ENCODE results near the gene SLC39A5.
A peak's percentile ranks its signal among the peaks of the same experiment; 100 is the strongest.
"Not testable (repeated sequence)": the region's sequence is repeated elsewhere in the genome, so short reads cannot be mapped to it uniquely, and the experiment has no call there.

SLC39A5 gene, protein sequence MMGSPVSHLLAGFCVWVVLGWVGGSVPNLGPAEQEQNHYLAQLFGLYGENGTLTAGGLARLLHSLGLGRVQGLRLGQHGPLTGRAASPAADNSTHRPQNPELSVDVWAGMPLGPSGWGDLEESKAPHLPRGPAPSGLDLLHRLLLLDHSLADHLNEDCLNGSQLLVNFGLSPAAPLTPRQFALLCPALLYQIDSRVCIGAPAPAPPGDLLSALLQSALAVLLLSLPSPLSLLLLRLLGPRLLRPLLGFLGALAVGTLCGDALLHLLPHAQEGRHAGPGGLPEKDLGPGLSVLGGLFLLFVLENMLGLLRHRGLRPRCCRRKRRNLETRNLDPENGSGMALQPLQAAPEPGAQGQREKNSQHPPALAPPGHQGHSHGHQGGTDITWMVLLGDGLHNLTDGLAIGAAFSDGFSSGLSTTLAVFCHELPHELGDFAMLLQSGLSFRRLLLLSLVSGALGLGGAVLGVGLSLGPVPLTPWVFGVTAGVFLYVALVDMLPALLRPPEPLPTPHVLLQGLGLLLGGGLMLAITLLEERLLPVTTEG

DNA sequence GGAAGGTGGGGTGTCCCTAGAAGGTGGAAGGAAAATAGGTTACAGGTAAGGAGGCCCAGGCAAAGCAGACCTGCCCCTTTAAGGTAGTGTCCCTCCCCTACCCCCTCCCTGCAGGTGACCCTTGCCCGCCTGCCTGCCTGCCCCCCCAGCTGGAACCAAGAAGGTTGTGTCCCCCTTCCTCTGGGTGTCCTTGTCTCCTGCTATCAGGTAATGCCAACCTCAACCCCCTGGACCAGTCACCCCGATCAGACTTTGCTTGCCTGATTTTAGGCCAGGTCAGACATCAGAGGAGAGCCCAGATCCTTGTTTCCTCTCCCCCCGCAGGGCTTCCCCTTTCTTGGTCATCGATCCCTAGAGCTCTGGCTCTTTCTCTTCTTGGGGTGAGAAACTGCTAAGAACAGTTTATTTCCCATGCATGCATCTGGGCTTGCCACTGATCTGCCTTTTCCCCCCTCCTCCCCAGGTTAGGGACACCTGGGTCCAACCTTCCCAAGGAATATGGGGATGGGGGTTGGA, at the start of gene SLC39A5:
Gene SLC39A5, plus strand, starts transcription at position 136 of the 516 bp plus-strand sequence. CDS start 1,224 bp downstream, outside the sequence.
- DNase-seq (ENCODE audit: low read depth in 2 of 2), result no peak

DNA sequence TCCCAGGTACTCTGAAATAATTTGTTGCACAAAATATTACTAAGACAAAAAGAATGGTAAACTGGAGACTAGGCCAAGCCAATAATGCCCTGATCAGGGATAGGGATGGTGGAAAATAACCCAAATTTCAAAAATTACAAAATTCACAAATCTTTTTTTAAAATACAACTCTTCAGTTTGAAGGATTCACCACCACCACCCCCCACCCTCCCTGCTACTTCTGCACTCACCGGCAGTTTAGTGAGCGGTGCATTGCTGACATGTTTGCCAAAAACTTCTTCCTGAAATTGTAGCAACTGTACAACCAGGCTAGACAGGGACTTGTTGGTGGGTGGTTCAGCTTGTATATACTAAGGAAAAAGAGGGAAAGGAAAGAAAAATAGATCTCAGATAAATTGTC, 42.9 kb upstream of the SLC39A5 start:
- no peak for DNase-seq (ENCODE audit: low read depth in 2 of 2)

DNA sequence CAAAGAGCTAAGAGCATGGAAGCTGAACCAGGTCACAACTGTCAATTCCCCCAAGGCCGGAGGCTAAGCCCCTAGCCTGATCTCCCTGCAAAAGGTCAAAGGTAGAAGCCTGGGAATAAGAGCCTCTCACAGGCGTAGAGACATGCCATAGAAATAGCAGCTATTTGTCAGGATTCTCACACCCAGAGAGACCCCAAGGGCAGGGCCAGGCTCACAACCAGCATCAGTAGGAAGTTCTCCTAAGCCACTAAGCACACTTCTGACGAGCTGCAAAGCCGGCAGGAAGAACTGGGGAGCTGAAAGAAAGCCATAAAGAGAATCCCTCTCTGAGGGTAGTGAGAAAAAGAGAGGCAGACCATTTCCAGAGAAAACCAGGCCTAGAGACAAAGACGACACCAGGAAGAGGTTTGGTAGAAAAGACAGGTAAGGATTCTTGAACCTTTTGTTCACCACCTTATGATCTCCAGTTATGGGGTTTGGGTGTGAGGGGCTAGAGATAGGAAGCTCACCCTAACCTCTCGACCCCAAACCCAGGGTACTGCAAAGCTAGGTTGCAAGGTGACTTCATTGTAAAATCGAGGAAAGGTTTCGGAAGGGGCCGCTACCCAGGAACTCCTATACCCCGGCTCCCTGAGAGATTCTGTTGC, 41.6 kb upstream of the SLC39A5 start:
- no peak for DNase-seq (ENCODE audit: low read depth in 2 of 2)

DNA sequence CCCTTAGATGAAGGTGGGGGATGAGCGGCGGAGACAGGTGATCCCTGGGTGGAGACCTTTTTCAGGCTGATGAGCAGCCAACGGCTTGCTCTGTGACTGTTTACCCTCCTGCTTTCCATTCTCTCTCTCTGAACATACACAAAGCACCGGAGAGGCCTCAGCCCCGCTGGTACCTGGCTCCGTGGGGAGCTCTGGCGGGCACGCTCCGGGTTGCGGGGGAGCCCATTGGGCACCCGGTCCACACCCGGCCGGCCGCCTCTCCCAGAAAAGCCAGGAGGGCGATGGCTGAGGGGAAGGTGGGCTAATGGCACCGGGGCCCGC, 41.1 kb upstream of the SLC39A5 start:
- DNase-seq (ENCODE audit: low read depth in 2 of 2), result no peak

DNA sequence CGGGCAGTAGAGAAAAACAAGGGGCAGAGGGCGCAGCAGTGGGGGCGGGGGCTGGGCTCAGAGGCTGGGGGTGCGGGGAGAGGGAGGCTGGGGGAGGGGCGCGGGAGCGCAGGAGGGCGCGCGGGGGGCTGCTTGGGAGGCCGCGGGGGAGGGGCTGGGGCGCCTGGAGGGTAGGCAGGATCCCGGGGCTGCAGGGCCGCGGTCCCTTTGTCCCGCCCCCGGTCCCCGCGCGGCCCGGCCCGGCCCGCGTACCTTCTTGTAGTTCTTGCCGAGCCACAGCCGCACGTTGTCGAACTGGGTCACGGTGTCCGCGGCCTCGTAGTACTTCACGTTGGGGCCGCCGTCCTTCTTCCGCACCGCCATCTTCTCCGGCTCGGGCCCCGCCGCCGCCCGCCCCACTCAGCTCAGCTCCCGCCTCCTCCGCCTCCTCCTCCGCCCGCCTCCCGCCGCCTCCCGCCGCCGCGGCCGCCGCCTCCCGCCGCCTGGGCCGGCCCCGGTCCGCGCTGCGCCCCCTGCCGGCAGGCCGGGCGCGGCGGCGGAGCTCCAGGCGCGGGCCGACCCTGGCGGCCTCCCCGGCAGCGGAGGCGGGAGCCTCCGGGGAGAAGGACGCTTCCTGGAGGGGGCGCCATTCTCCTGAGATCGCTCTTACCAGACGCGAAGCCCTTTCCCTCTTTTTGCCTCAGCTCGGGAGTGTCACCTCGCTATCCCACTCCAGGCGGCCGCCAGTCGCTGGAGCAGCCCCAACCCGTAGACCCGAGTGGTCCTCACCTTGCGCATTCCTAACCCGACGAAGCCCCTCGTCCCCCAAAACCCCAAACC, 40.5 kb upstream of the SLC39A5 start, which contains the start of gene SMARCC2:
Gene SMARCC2, minus strand, starts transcription at position 385 of the 819 bp plus-strand sequence. Its CDS starts 22 bp downstream, at position 363.
- peak; percentile 78 to 80 for DNase-seq (ENCODE audit: low read depth in 2 of 2)

DNA sequence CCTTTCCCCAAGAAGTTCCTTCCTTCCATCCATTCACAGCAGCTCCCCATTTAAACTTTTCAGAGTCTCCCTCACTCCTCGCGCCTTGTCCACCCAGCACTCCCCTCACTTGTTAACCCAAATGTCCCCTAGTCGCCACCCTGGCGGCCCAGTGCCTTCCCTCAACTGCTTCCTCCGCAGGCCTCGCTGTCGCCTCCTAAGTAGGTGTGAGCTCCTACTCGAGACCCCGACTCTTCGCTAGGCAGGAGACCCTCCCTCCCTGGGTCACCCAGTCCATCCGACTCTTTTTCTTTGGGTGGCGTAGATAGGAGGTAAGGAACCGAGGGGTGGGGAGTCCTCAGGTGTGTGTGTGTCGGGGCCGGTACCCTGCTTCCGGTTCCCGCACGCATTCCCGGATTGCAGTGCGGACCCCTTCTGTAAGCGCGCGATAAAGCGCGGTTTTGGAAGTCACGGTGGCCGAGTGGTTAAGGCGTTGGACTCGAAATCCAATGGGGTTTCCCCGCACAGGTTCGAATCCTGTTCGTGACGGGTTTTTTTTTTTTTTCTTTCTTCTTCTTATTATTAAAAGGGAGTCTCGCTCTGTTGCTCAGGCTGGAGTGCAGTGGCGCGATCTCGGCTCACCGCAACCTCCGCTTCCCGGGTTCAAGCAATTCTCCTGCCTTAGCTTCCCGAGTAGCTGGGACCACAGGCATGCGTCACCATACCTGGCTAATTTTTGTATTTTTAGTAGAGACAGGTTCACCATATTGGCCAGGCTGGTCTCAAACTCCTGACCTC, 39.7 kb upstream of the SLC39A5 start:
- peak; percentile 87 for DNase-seq (ENCODE audit: low read depth in 2 of 2)

DNA sequence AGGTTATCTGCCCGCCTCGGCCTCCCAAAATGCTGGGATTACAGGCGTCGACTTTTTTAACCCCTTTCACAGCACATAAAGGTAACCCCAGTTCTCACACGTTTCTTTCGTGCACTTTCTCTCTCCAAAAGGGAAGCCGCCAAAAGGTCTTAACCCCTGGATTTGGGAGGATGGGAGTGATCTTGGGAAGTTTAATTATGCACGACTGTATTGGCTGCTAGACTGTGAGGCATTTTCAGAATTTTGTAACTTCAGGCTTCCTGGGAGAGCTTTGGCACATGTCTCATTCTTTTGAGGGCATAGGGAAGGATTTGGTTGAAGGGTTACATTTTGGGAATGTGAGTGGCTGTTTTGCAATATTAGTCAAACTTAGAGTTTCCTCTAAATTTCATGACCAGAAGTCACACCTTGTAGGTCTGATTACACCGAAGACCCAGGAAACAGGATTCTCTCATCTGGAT, 39.1 kb upstream of the SLC39A5 start:
- no peak for DNase-seq (ENCODE audit: low read depth in 2 of 2)

DNA sequence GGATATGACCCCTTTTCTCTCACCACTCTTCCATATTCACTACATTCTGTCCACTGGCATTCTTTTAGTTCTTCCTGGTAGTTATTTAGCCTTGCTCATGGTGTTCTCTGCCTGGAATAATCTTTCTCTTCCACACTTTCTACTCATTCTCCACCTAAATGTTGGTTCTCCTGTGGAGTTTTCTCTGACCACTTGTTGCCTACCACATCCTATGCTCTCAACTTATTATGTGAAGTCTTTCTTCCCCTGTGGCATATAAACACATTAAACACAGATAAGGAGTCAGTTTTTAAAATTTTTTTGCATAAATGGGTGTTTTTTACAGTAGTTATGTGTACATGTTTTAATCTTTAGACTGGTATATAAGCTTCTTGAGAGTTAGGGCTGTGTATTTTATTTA, 37.3 kb upstream of the SLC39A5 start:
- no peak for DNase-seq (ENCODE audit: low read depth in 2 of 2)

DNA sequence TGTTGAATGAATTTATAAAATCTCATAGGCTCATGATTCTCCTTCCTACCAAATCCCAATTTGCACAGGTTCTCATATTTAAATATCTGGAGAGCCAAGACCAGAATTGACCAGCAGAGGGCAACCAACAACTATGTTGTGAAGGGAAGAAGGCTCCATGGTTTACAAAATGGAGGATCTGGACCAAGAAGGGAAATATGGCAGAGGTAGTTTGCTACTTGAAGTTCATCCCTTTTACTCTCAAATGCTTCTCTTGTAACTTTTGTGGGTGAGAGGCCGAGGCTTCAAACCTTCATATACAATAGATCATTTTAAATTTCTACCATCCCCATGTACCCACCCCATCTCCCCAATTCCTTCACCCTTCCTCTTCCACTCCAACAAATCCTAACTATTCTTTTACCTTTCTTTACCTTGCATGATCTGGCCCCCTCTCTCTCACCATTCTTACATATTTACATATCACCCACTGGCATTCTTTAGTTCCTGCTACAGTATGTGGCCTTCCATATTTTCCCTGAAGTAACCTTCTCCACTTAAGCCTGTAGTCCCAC, 36.7 kb upstream of the SLC39A5 start:
- DNase-seq (ENCODE audit: low read depth in 2 of 2), result peak; percentile 62 to 74

DNA sequence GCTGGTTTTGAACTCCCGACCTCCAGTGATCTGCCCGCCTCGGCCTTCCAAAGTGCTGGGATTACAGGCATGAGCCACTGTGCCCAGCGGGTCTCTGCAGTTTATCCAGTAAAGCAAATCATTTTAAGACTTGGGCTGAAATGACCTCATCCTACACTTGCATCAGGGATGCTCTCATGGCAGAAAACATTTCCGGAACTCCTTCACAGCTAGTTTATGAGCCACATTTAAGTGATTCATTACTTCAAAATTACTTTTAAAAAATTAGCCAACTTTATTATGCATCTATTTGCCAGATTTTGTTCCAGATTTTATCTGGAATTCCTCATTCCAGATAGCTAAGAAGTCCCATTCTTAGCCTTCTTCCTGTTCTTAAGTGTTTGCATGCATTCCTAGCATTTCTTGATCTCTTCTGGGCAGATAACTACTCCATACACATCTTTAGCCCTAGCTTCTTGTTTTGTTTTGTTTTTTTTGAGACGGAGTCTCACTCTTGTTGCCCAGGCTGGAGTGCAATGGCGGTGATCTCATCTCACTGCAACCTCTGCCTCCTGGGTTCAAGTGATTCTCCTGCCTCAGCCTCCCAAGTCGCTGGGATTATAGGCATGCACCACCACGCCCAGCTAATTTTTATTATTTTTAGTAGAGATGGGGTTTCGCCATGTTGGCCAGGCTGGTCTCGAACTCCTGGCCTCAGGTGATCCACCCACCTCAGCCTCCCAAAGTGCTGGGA, 32.9 kb upstream of the SLC39A5 start:
- DNase-seq (ENCODE audit: low read depth in 2 of 2), result not testable (repeated sequence)

DNA sequence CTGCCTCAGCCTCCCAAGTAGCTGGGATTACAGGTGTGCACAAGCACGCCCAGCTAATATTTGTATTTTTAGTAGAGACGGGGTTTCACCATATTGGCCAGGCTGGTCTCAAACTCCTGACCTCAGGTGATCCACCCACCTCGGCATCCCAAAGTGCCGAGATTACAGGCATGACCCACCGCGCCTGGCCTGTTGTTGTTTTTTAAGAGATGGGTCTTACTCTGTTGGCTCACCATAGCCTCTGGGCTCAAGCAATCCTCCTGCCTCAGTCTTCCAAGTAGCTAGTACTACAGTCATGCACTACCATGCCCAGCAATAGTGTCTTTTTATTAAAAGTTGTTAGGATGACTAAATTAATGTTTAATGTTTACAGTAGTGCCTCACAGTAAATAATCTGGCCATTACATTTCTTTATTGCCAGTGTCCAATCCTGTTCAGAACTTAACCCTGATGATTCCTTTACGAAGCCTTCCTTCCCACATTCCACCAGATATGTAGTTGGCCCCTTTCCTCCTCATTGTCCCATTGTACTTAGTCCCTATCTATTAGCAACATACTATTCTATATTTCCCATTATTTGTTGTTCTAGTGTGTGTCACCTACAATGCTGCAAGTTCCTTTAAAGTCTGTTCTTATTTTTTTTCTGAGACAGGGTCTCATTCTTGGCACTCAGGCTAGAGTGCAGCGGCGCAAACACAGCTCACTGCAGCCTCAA, 31.8 kb upstream of the SLC39A5 start:
- DNase-seq (ENCODE audit: low read depth in 2 of 2), result no peak

DNA sequence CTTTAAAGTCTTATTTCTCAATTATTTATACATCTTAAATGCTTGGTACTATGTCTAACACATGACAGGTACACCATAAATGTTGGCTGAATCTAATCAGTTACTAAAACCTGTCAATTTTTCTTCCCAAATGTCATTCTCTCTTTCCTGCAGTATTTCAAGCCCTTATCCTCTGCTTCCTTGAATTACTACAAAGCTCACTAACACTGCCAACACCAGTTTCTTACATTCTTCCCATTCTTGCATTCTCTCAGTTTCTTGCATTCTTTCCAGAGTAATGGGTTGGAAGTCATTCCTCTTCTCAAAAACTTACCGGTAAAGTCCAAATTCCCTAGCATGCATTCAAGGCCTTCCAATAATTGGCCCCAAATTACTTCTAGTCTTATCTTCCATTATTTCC, 31.0 kb upstream of the SLC39A5 start:
- no peak for DNase-seq (ENCODE audit: low read depth in 2 of 2)

DNA sequence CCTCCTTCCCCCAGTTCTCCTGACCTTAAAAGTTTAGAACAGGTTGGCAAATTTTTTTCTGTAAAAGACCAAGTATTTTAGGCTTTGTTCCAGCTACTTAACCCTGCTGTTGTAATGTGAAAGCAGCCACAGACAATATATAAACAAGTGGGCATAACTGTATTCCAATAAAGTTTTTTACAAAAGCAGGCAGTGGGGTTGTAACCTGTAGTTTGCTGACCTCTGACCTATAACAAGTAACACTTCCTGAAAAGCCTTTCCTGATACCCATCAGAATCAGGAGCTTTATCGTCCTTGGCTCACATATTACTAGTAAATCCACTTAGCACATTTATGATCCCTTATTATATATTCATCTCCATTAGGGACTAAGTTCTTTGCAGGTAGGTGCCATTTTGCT, 27.5 kb upstream of the SLC39A5 start:
- DNase-seq (ENCODE audit: low read depth in 2 of 2), result no peak

DNA sequence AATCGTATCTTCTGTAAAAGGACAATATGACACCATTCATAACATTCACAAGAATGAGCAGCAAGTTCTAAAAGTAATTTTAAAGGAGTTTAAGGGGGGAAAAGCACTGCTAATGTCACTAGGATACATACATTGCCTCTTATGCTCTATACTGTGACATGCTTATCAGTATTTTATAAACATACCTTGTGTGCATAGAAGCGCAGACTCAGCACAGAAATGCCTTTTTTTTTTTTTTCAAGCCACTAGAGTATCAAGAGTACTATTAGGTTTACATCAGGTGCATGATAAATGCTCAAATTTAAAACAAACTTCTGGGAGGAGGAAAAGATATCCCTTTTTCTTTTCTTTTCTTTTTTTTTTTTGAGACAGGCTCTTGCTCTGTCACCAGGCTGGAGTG, 27.0 kb upstream of the SLC39A5 start:
- DNase-seq (ENCODE audit: low read depth in 2 of 2), result no peak

DNA sequence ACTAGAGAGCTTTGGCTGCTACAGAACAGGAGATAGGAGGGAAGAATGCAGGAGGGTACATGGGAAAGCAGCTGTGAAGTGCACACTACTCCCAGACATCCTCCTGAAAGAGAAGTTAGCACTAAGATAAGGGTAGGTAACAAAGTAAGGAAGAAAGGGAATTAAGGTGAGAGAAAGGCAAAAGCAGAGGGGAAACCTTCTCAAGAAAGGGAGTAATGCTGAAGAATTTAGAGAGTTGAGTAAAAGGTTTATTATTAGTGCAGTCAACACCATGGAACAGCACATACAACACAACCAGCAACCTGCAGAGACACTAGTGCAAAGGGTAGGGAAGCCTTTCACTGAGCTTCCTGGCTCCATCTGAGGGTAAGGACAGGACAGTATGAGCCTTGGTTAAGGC, 25.6 kb upstream of the SLC39A5 start:
- no peak for DNase-seq (ENCODE audit: low read depth in 2 of 2)

DNA sequence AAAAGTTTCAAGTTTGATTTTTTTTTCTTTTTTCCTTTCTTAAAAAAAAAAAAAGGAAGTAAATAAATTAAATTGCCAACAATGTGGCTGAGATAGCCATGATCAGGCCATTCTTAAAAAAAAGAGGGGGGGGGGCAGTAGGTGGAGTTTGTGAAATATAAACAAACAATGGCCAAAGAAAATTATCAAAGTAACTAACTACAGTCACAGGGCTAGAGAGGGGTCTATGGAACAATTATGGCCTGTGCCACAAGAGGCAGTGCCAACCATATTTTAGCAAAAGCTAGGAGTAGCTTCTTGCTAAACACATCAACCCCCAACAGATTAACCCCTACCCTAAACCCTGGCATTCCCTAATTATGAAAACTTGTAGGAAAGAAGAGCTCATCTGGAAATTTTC, 24.4 kb upstream of the SLC39A5 start:
- no peak for DNase-seq (ENCODE audit: low read depth in 2 of 2)

DNA sequence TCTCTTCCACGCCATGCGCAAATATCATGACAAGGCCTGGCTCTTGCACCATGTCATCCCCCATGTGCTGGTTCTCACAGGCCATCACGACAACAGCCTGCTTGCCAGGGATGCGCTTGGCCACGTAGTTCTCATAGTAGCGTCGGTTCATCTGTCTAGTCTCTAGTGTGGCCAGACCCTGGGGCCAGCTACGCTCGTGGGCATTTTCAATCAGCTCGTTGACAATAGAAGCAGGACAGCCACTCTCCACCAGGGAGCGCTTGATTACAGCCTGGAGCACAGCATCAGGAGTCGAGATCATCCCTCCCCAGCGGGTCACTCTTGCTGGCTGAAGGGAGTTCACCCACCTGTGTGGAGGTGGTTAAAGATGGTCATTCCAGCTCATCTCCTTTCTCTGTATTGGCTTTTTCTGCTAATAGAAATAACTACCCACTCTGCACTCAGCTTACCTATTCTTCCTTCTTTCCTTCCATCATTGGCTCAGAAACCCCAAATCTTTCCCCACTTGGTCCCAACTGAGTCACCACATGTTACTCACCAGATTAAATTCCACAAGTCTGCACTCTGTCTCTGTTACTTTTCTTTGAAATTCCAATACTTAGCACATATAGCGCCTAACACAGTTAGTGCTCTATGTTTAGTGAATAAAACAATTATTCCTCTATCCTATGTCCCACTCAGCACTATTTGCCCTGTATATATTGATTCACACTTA, 23.2 kb upstream of the SLC39A5 start:
- DNase-seq (ENCODE audit: low read depth in 2 of 2), result no peak

DNA sequence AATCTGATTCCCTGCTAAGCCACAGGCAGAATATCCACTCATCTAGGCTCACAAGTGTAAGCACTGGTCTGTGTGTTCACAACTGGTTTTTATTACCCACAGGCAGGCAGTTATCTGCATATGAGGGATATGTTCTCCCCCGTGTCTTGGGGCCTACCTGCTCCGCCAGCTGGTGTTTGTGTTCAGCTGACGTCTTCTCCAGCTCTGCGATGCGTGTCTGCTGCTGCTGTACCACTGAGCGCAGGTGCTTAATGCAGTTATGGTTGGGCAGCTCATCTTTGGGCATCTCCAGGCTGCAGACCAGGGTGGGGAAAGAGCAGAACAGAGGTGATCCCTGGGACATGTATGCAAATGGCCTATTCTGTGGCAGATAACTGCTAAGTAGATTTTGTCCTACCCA, 21.8 kb upstream of the SLC39A5 start:
- DNase-seq (ENCODE audit: low read depth in 2 of 2), result no peak

DNA sequence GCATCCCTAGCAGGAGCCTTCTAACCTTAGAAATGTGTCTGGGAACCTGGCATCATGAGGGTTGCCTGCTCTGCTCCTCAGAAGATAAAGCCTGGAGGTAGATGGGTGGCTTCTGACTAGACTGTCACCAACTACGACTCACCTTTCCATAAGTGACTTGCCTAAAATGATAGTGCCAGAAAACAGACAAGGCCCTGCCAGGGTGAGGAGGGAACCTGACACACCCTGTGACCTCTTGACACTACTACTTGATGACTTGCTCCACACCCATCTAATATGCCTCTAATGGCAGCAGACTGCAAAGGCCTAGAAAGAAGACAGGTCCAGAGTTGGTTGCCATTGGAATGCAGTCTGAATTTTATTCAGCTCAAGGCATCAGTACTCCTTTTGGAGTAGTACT, 17.5 kb upstream of the SLC39A5 start:
- DNase-seq (ENCODE audit: low read depth in 2 of 2), result no peak

All from activated CD4-positive, alpha-beta T cell treated with anti-CD3 and anti-CD28 coated beads for 24 hours (primary cell).